ENCODE measurements around the gene CDC14C.
"Not testable (repeated sequence)": the region's sequence is repeated elsewhere in the genome, so short reads cannot be mapped to it uniquely, and the experiment has no call there.

Gene CDC14C

GRCh38 chr7:48924433-48924832 lies at the start of gene CDC14C:
TSS of gene CDC14C (plus strand) at chr7:48924547. CDS start at chr7:48924673, 126 bp downstream.
- no peak for DNase-seq

GRCh38 chr7:48875045-48875916 lies 49.1 kb upstream of the CDC14C start:
- no peak for DNase-seq

- no peak for DNase-seq
Measured at GRCh38 chr7:48876087-48876486, 48.3 kb upstream of the CDC14C start.

GRCh38 chr7:48880851-48881250 lies 43.5 kb upstream of the CDC14C start:
- no peak for DNase-seq

- DNase-seq = peak; percentile 23 to 79
Measured at GRCh38 chr7:48887500-48887899, 36.8 kb upstream of the CDC14C start.

- DNase-seq = no peak
Measured at GRCh38 chr7:48894574-48894973, 29.8 kb upstream of the CDC14C start.

GRCh38 chr7:48899932-48900331 lies 24.4 kb upstream of the CDC14C start:
- peak in 1 of 2 experiments; percentile 20 for DNase-seq

- DNase-seq = peak; percentile 76 to 88
Measured at GRCh38 chr7:48901966-48902365, 22.4 kb upstream of the CDC14C start.

- DNase-seq = no peak
Measured at GRCh38 chr7:48904975-48905374, 19.4 kb upstream of the CDC14C start.

GRCh38 chr7:48905686-48906085 lies 18.7 kb upstream of the CDC14C start:
- not testable (repeated sequence) for DNase-seq

GRCh38 chr7:48909887-48910286 lies 14.5 kb upstream of the CDC14C start:
- not testable (repeated sequence) for DNase-seq

GRCh38 chr7:48931481-48931880 lies 7.1 kb downstream of the CDC14C start:
- DNase-seq = no peak

- no peak for DNase-seq
Measured at GRCh38 chr7:48932126-48932910, 8.0 kb downstream of the CDC14C start.

GRCh38 chr7:48933549-48934085 lies 9.3 kb downstream of the CDC14C start:
- DNase-seq = no peak

GRCh38 chr7:48938539-48939295 lies 14.4 kb downstream of the CDC14C start:
- peak; percentile 84 to 95 for DNase-seq

GRCh38 chr7:48943279-48943990 lies 19.1 kb downstream of the CDC14C start:
- DNase-seq = no peak

GRCh38 chr7:48955916-48956315 lies 31.6 kb downstream of the CDC14C start:
- DNase-seq = no peak

- DNase-seq = peak in 1 of 2 experiments; percentile 38
Measured at GRCh38 chr7:48959676-48960075, 35.3 kb downstream of the CDC14C start.

GRCh38 chr7:48962821-48963505 lies 38.6 kb downstream of the CDC14C start:
- DNase-seq = peak; percentile 83 to 97

- peak in 1 of 2 experiments; percentile 67 for DNase-seq
Measured at GRCh38 chr7:48964074-48964473, 39.7 kb downstream of the CDC14C start.

GRCh38 chr7:48971173-48971572 lies 46.8 kb downstream of the CDC14C start:
- no peak for DNase-seq

Measured in NCI-H446 (cell line).